OCI-LY3 (cell line): ENCODE measurements around the gene TMCO1.
"Not testable (repeated sequence)": the region's sequence is repeated elsewhere in the genome, so short reads cannot be mapped to it uniquely, and the experiment has no call there.

Source experiments
- H2AFZ ChIP-seq: fragments of 200-600, 300-600 bp; shearing (Covaris generic); 2 replicates; pipeline ENCODE4 v1.6.0; 2014; ENCODE audit warnings: antibody characterized with exemption, low read depth, low read length
- H3K27ac ChIP-seq: fragments of 200-600, 300-600 bp; sonication (generic); 2 replicates; pipeline ENCODE4 v1.5.1; 2014; ENCODE audit warnings: mild to moderate bottlenecking, low read length, moderate library complexity, mixed read lengths
- H3K27me3 ChIP-seq: fragments of 200-600, 300-600 bp; sonication (generic); 2 replicates; pipeline ENCODE4 v1.6.1; 2014; ENCODE audit warnings: low read depth, low read length, mixed read lengths
- H3K36me3 ChIP-seq: fragments of 200-600, 300-600 bp; sonication (generic); replicated peaks from 2 replicates; pipeline ENCODE3; 2014; ENCODE audit warnings: low read depth, low read length, mixed read lengths
- H3K4me1 ChIP-seq: fragments of 300-600, 200-600 bp; sonication (generic); 2 replicates; pipeline ENCODE4 v1.6.1; 2014; ENCODE audit warnings: low read length, mixed read lengths
- H3K4me2 ChIP-seq: fragments of 200-600, 300-600 bp; sonication (generic); 2 replicates; pipeline ENCODE4 v1.6.1; 2014; ENCODE audit warnings: low read length, mixed read lengths
- H3K4me3 ChIP-seq: fragments of 300-600, 200-600 bp; sonication (generic); 2 replicates; pipeline ENCODE4 v1.5.1; 2014; ENCODE audit warnings: antibody characterized with exemption, mild to moderate bottlenecking, low read length, moderate library complexity
- H3K79me2 ChIP-seq: fragments of 300-600, 200-600 bp; shearing (Covaris generic); 2 replicates; pipeline ENCODE4 v1.6.1; 2014; ENCODE audit warnings: mild to moderate bottlenecking, low read length, mixed read lengths
- H3K9ac ChIP-seq: fragments of 300-600, 200-600 bp; shearing (Covaris generic); 2 replicates; pipeline ENCODE4 v1.6.0; 2014; ENCODE audit warnings: mild to moderate bottlenecking, low read length, moderate library complexity
- H3K9me3 ChIP-seq: fragments of 200-600, 300-600 bp; shearing (Covaris generic); 2 replicates; pipeline ENCODE4 v1.6.1; 2014; ENCODE audit warnings: low read length, mixed read lengths; ENCODE audit not compliant: insufficient read depth
- H4K20me1 ChIP-seq: fragments of 200-600, 300-600 bp; sonication (generic); 2 replicates; pipeline ENCODE4 v1.6.1; 2016; ENCODE audit warnings: low read length, mixed read lengths; ENCODE audit not compliant: insufficient read depth
- EZH2phosphoT487 ChIP-seq: fragments of 200-600 bp; shearing (Covaris generic); IDR thresholded peaks from 2 replicates; pipeline ENCODE4 v1.6.1; 2018; ENCODE audit warnings: antibody characterized with exemption, mixed run types, low read depth
- TF ChIP-seq, protein P1 (sequence below): fragments of 200-600, 300-600 bp; sonication (generic); IDR thresholded peaks from 2 replicates; pipeline ENCODE4 v1.5.1; 2014; ENCODE audit warnings: antibody characterized with exemption, low read length, low read depth

Gene TMCO1

DNA sequence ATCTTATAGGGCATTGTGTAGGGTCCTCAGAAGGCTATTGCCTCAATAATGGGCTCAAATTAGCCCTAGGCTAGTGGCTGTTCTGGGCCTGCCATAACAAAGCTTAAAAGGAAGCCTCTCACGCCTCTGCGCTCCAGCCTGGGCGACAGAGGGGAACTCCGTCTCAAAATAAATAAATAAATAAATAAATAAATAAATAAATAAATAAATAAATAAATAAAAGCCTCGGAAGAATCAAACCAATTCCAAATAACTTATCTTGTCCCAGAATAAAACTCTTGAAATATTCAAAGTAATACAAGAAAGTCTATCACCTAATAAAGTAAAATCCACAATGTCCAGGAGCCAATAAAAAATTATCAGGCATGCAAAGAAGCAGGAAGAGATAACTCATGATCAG is 55.9 kb downstream of the TMCO1 start:
- no peak for TF ChIP-seq EZH2phosphoT487
- TF ChIP-seq, protein P1, sequence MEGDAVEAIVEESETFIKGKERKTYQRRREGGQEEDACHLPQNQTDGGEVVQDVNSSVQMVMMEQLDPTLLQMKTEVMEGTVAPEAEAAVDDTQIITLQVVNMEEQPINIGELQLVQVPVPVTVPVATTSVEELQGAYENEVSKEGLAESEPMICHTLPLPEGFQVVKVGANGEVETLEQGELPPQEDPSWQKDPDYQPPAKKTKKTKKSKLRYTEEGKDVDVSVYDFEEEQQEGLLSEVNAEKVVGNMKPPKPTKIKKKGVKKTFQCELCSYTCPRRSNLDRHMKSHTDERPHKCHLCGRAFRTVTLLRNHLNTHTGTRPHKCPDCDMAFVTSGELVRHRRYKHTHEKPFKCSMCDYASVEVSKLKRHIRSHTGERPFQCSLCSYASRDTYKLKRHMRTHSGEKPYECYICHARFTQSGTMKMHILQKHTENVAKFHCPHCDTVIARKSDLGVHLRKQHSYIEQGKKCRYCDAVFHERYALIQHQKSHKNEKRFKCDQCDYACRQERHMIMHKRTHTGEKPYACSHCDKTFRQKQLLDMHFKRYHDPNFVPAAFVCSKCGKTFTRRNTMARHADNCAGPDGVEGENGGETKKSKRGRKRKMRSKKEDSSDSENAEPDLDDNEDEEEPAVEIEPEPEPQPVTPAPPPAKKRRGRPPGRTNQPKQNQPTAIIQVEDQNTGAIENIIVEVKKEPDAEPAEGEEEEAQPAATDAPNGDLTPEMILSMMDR: no peak
- peaks cover 9% of the 10 kb centered on the region; the same call in 1 of the 2 replicates for H3K4me1 ChIP-seq
- no peak overlapping the region for H3K4me3 ChIP-seq
- no peaks in the 10 kb centered on the region for H3K9me3 ChIP-seq
- no peak overlapping the region for H3K27ac ChIP-seq
- H3K27me3 ChIP-seq: peaks cover 13% of the 10 kb centered on the region
- H4K20me1 ChIP-seq: no peaks in the 10 kb centered on the region
- H3K36me3 ChIP-seq: no peaks in the 10 kb centered on the region
- H2AFZ ChIP-seq: no peak overlapping the region
- no peaks in the 10 kb centered on the region for H3K79me2 ChIP-seq
- H3K9ac ChIP-seq: no peak overlapping the region
- no peak overlapping the region for H3K4me2 ChIP-seq

DNA sequence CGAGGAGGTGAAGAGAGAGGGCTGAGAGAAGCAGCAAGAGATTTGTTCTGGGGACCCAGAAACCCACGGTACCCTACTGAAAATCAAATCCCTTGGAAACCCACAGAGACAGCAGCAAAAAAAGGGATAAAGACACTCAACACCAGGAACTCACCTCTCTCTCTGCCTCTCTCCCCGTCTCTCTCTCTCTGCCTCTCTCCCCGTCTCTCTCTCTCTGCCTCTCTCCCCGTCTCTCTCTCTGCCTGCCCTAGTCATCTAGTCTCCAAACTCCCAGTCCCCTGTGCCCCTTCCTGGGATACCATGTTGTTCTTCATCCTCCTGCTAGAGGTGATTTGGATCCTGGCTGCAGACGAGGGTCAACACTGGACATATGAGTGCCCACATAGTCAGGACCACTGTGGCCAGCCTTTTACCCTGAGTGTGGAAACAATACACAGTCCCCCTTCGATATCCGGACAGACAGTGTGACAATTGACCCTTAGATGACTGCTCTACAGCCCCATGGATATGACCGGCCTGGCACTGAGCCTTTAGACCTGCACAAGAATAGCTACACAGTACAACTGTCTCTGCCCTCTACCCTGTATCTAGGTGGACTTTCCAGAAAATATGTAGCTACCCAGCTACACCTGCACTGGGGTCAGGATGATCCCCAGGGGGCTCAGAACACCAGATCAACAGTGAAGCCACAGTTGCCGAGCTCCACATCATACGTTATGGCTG is 60.5 kb downstream of the TMCO1 start:
- H3K4me2 ChIP-seq: no peak overlapping the region
- H3K79me2 ChIP-seq: no peaks in the 10 kb centered on the region
- H3K27me3 ChIP-seq: peaks cover 30% of the 10 kb centered on the region
- no peaks in the 10 kb centered on the region for H4K20me1 ChIP-seq
- no peaks in the 10 kb centered on the region for H3K36me3 ChIP-seq
- no peak overlapping the region for H2AFZ ChIP-seq
- H3K9ac ChIP-seq: no peak overlapping the region
- H3K27ac ChIP-seq: no peak overlapping the region
- no peaks in the 10 kb centered on the region for H3K9me3 ChIP-seq
- TF ChIP-seq, protein P1: no peak
- TF ChIP-seq EZH2phosphoT487: no peak
- peaks cover 9% of the 10 kb centered on the region; the same call in 1 of the 2 replicates for H3K4me1 ChIP-seq
- H3K4me3 ChIP-seq: no peak overlapping the region

DNA sequence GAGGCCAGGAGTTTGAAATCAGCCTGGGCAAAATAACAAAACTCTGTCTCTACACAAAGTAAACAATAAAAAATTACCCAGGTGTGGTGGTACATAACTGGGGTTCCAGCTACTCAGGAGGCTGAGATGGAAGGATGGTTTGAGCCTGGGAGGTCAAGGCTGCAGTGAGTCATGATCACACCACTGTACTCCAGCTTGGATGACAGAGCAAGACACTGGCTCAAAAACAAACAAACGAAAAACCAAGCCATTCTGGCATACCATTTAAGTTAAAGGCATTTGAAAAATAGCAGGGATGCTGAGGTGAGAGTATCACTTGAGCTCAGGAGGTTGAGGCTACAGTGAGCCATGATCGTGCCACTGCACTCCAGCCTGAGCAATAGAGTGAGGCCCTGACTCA is 65.0 kb downstream of the TMCO1 start:
- H3K27me3 ChIP-seq: peaks cover 29% of the 10 kb centered on the region
- no peak overlapping the region for H2AFZ ChIP-seq
- H3K27ac ChIP-seq: no peak overlapping the region
- no peaks in the 10 kb centered on the region for H4K20me1 ChIP-seq
- H3K4me1 ChIP-seq: no peaks in the 10 kb centered on the region
- H3K4me2 ChIP-seq: no peak overlapping the region
- no peaks in the 10 kb centered on the region for H3K9me3 ChIP-seq
- TF ChIP-seq, protein P1: no peak
- no peak for TF ChIP-seq EZH2phosphoT487
- H3K36me3 ChIP-seq: no peaks in the 10 kb centered on the region
- no peak overlapping the region for H3K4me3 ChIP-seq
- H3K9ac ChIP-seq: no peak overlapping the region
- no peaks in the 10 kb centered on the region for H3K79me2 ChIP-seq

DNA sequence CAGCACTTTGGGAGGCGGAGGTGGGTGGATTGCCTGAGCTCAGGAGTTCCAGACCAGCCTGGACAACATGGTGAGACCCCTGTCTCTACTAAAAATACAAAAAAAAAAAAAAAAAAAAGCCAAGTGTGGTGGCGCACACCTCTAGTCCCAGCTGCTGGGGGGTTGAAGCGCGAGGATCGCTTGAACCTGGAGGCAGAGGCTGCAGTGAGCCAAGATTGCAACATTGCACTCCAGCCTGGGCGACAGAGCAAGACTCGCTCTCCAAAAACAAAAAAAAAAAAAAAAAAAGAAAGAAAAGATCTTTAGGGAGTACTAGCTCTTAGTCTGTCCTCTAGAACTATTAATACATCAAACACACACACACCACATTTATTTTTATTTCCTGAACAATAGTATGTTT is 66.7 kb downstream of the TMCO1 start:
- not testable (repeated sequence) for H4K20me1 ChIP-seq, H3K27ac ChIP-seq, H3K4me1 ChIP-seq, H3K9ac ChIP-seq, H3K9me3 ChIP-seq, H2AFZ ChIP-seq, H3K4me2 ChIP-seq, H3K36me3 ChIP-seq, H3K4me3 ChIP-seq
- peaks cover 20% of the 10 kb centered on the region for H3K27me3 ChIP-seq
- peaks cover 12% of the 10 kb centered on the region for H3K79me2 ChIP-seq
